NCI-H187 treated with DMSO at 0.1 percent for 48 hours (cell line): ENCODE data around the gene NSF.

ENCODE experiments used
- DNase-seq: peaks from one replicate; lab custom pipeline; 2025; lab: John Stamatoyannopoulos, UW

Gene NSF

DNA sequence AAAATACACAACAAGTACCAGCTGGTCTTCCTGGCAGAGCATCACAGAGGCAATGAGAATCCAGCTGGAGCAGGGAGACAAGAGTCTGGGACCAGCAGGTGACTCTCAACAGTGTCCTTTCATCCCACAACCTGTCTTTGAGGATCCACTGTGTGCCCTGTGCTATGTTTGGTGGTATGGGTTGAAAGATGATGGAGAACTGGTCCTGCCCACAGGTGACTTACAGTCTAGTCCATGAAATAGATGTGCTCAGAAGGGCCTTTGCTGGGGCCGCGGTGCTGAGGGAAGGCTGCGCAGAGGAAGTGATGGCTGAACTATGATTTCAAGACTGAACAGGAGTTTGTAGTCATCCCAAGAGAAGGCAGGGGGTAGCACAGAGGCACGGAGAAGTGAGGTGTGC, 210.1 kb downstream of the NSF start:
- DNase-seq, result no peak

DNA sequence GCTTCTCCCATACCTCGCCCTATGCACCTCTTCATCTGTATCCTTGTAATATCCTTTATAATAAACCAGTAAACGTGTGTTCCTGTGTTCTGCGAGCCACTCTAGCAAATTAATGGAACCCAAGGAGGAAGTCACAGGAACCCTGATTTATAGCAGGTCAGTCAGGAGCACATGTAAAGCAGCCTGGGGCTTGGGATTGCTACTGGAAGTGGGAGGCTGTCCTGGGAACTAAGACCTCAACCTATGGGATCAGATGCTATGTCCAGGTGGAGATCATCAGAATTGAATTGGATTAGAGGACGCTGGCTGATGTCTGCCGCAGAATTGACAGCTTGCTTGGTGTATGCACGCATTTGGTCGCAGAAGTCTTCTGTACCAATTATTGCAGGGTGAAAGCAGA, 212.3 kb downstream of the NSF start:
- DNase-seq, result no peak

DNA sequence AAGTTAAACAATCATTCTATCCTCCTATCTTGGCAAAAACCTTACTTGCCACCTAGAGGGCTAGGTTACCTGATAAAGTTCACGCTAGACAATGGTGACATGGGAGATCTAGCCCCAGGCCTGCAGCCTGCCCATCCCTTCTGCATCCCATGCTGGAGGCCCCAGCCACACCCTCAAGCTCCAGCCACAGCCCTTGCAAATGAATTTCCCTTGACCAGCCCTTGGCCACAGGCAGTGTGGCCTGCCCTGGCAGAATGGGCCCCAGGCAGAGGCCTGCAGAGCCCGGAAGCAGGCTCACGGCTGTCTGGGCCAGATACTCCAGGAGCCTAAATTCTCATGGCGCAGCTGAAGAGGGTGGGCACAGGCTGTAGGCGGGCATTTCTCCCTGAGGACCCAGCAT, 213.1 kb downstream of the NSF start:
- no peak for DNase-seq

DNA sequence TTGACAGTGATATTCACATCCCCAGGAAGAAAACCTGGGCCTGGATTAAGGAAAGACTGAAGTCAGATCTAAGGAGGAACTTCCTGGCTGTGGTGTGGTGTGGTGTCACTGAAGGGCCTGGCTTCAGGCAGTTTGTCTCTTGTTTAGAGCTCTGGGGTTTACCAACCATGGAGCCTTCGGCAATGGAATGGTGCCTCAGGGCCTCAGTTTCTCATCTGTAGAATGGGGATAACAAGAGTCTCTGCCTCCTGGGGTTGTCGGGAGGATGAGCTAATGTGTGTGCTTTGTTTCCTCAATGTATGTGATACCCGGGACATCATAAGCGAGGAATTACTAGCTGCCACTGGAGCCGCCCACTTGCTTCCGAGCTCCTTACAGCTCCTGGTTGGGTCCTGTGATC, 215.3 kb downstream of the NSF start:
- no peak for DNase-seq
